Astrocyte of the spinal cord (primary cell): ENCODE measurements around the gene SLF2.
A peak's percentile ranks its signal among the peaks of the same experiment; 100 is the strongest.

ENCODE experiments used
- DNase-seq: peaks from one replicate; pipeline ENCODE4 v3.0.0; 2011; ENCODE audit warnings: low read depth, low spot score
- H3K4me3 ChIP-seq: 2 replicates; pipeline ENCODE4 v1.5.1; 2011; ENCODE audit warnings: low read depth, mild to moderate bottlenecking, low read length, moderate library complexity
- CTCF ChIP-seq: IDR thresholded peaks from 2 replicates; pipeline ENCODE4 v1.5.1; 2012; ENCODE audit warnings: low read depth, mild to moderate bottlenecking, low read length, inconsistent platforms
- in situ Hi-C: cut with HindIII; loops from 2 replicates; pipeline ENCODE4 v1.10.0; 2017; ENCODE audit warnings: low sequenced_read_pairs

Gene SLF2

GRCh38 chr10:101011517-101012423, 99.0 kb downstream of the SLF2 start:
- no peak overlapping the region for H3K4me3 ChIP-seq
- in situ Hi-C loops: no loop called here
- peak; percentile 59 for TF ChIP-seq CTCF
- no peak for DNase-seq

- in situ Hi-C loops: no loop called here
- no peak overlapping the region for H3K4me3 ChIP-seq
- DNase-seq: peak; percentile 94
- TF ChIP-seq CTCF: peak; percentile 78
Measured at GRCh38 chr10:101012525-101013364, 100.0 kb downstream of the SLF2 start.

- no peak for DNase-seq
- H3K4me3 ChIP-seq: no peak overlapping the region
- TF ChIP-seq CTCF: no peak
- in situ Hi-C loops: no loop called here
Measured at GRCh38 chr10:101013365-101013825, 100.6 kb downstream of the SLF2 start.

- no peak overlapping the region for H3K4me3 ChIP-seq
- peak; percentile 68 for DNase-seq
- in situ Hi-C loops: no loop called here
- TF ChIP-seq CTCF: peak; percentile 98
Measured at GRCh38 chr10:101014230-101014884, 101.6 kb downstream of the SLF2 start.
